Measurements from ENCODE around the gene DRD1. TPM values are rescaled to one million over a fixed set of nuclear protein-coding genes. Genes with fewer than 3 reads are reported as not detected.
"Not testable (repeated sequence)": the region's sequence is repeated elsewhere in the genome, so short reads cannot be mapped to it uniquely, and the experiment has no call there.

The DRD1 gene
- polyA plus RNA-seq, 1 of the 3 experiments (the other 2 are of a cell fraction) = not detected

GRCh38 chr5:175427762-175428161 is 16.2 kb downstream of the DRD1 start (continued):
- TF ChIP-seq CTCF (IDR thresholded peaks at IDR 0.05) (no peak), RFX5 (IDR thresholded peaks at IDR 0.05; ENCODE audit: low read length) (no peak), YY1 (IDR thresholded peaks at IDR 0.05; ENCODE audit: low read depth) (no peak), USF1 (IDR thresholded peaks at IDR 0.05; ENCODE audit: borderline replicate concordance, low read depth) (no peak), TEAD4 (IDR thresholded peaks at IDR 0.05; ENCODE audit: borderline replicate concordance, insufficient read depth) (no peak), SMC3 (IDR thresholded peaks at IDR 0.05; ENCODE audit: low read depth, low read length) (no peak), USF2 (IDR thresholded peaks at IDR 0.05; ENCODE audit: borderline replicate concordance, low read depth, low read length) (no peak)

- H3K9me2 ChIP-seq; H3K4me3 ChIP-seq (ENCODE audit: low read depth in 2 of 2, low read length in 1 of 2); H4K20me1 ChIP-seq (ENCODE audit: insufficient read depth); H2AFZ ChIP-seq (ENCODE audit: low read depth); H3K27ac ChIP-seq (ENCODE audit: low read depth in 2 of 2, low read length in 1 of 2); H3K4me1 ChIP-seq (ENCODE audit: control insufficient read depth in 1 of 2, insufficient read depth in 2 of 2, low read depth in 1 of 2, low read length in 1 of 2); H3K9ac ChIP-seq; H3K36me3 ChIP-seq (replicated peaks in 1 of 2; ENCODE audit: control insufficient read depth in 1 of 2, insufficient read depth in 2 of 2, low read length in 1 of 2); CTCF ChIA-PET; H3K9me3 ChIP-seq; H3K79me2 ChIP-seq (ENCODE audit: insufficient read depth); POLR2A ChIA-PET; H3F3A ChIP-seq (replicated peaks; ENCODE audit: insufficient read depth); DNase-seq; H3K4me2 ChIP-seq; H3K27me3 ChIP-seq (ENCODE audit: insufficient read depth): not testable (repeated sequence)
Measured at GRCh38 chr5:175424594-175424993, 19.4 kb downstream of the DRD1 start.

- no peak for DNase-seq
- no peaks in the 10 kb centered on the region for H4K20me1 ChIP-seq (ENCODE audit: insufficient read depth)
- no peaks in the 10 kb centered on the region for H3K27me3 ChIP-seq (ENCODE audit: insufficient read depth)
- ChIA-PET POLR2A (no interaction called here), CTCF (no interaction called here)
- H3K36me3 ChIP-seq (replicated peaks in 1 of 2; ENCODE audit: control insufficient read depth in 1 of 2, insufficient read depth in 2 of 2, low read length in 1 of 2) = no peaks in the 10 kb centered on the region
- TF ChIP-seq MXI1 (IDR thresholded peaks at IDR 0.05; ENCODE audit: low read depth, low read length) (no peak), FOXM1 (IDR thresholded peaks at IDR 0.05; ENCODE audit: low read depth) (no peak), MEF2A (IDR thresholded peaks at IDR 0.05; ENCODE audit: borderline replicate concordance, low read depth) (no peak), GABPA (IDR thresholded peaks at IDR 0.05; ENCODE audit: low read depth) (no peak), RXRA (IDR thresholded peaks at IDR 0.05; ENCODE audit: borderline replicate concordance, low read depth) (no peak), POLR2AphosphoS5 (IDR thresholded peaks at IDR 0.05; ENCODE audit: low read depth, low read length) (no peak), RFX5 (IDR thresholded peaks at IDR 0.05; ENCODE audit: low read length) (no peak), YY1 (IDR thresholded peaks at IDR 0.05; ENCODE audit: low read depth) (no peak), CHD2 (IDR thresholded peaks at IDR 0.05; ENCODE audit: low read length, partially characterized antibody) (no peak), NRF1 (IDR thresholded peaks at IDR 0.05; ENCODE audit: low read depth, low read length) (no peak), NFIC (IDR thresholded peaks at IDR 0.05; ENCODE audit: borderline replicate concordance) (no peak), USF2 (IDR thresholded peaks at IDR 0.05; ENCODE audit: borderline replicate concordance, low read depth, low read length) (no peak), FOXJ3 (CRISPR knock-in tag; IDR thresholded peaks at IDR 0.05) (no peak), TEAD4 (IDR thresholded peaks at IDR 0.05; ENCODE audit: borderline replicate concordance, insufficient read depth) (no peak), GATA2 (CRISPR knock-in tag; IDR thresholded peaks at IDR 0.05) (no peak), EZH2phosphoT487 (IDR thresholded peaks at IDR 0.05; ENCODE audit: borderline replicate concordance, low read depth) (no peak), TAF1 (IDR thresholded peaks at IDR 0.05; ENCODE audit: borderline replicate concordance, low read depth, low read length) (no peak)
- TF ChIP-seq, protein P1, sequence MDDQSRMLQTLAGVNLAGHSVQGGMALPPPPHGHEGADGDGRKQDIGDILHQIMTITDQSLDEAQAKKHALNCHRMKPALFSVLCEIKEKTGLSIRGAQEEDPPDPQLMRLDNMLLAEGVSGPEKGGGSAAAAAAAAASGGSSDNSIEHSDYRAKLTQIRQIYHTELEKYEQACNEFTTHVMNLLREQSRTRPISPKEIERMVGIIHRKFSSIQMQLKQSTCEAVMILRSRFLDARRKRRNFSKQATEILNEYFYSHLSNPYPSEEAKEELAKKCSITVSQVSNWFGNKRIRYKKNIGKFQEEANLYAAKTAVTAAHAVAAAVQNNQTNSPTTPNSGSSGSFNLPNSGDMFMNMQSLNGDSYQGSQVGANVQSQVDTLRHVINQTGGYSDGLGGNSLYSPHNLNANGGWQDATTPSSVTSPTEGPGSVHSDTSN (IDR thresholded peaks at IDR 0.05) = no peak
- H3F3A ChIP-seq (replicated peaks; ENCODE audit: insufficient read depth) = no peaks in the 10 kb centered on the region
- no peak overlapping the region for H3K9ac ChIP-seq
- no peaks in the 10 kb centered on the region for H3K9me2 ChIP-seq
- H3K27ac ChIP-seq (ENCODE audit: low read depth in 2 of 2, low read length in 1 of 2) = no peak overlapping the region
- no peaks in the 10 kb centered on the region for H3K4me1 ChIP-seq (ENCODE audit: control insufficient read depth in 1 of 2, insufficient read depth in 2 of 2, low read depth in 1 of 2, low read length in 1 of 2)
- 2% methylated on average over 2 of the region's 2 CpGs for WGBS (ENCODE audit: low lambda C conversion rate)
- no peaks in the 10 kb centered on the region for H3K79me2 ChIP-seq (ENCODE audit: insufficient read depth)
- no peak overlapping the region for H3K4me3 ChIP-seq (ENCODE audit: low read depth in 2 of 2, low read length in 1 of 2)
- H3K4me2 ChIP-seq = no peak overlapping the region
- H3K9me3 ChIP-seq = no peaks in the 10 kb centered on the region
- H2AFZ ChIP-seq (ENCODE audit: low read depth) = no peak overlapping the region
Measured at GRCh38 chr5:175422058-175422457, 21.9 kb downstream of the DRD1 start.

All from SK-N-SH (cell line).